SK-N-SH (cell line): ENCODE data around the gene COL5A1. TPM values are rescaled to one million over a fixed set of nuclear protein-coding genes. Genes with fewer than 3 reads are reported as not detected.

ENCODE experiments used
- CTCF ChIA-PET: fragments of 300-600, 350-600 bp; formaldehyde crosslinking; extraction: SDS; loops from one replicate; lab custom pipeline; 2021; lab: Yijun Ruan, JAX
- POLR2A ChIA-PET: fragments of 350-600 bp; sonication (Branson Sonifier 250); formaldehyde crosslinking; extraction: SDS; loops from one replicate; lab custom pipeline; 2020; ENCODE audit warnings: antibody characterized with exemption, inconsistent platforms; lab: Yijun Ruan, JAX
- DNase-seq: peaks from one replicate; pipeline ENCODE4 v3.0.0; 2012
- H2AFZ ChIP-seq: fragments of 200-600 bp; sonication (generic); 2 replicates; pipeline ENCODE4 v1.8.1; 2016; ENCODE audit warnings: antibody characterized with exemption, mild to moderate bottlenecking, low read depth
- H3F3A ChIP-seq: fragments of 200-600 bp; sonication (generic); replicated peaks from 2 replicates; pipeline ENCODE3; 2016; ENCODE audit warnings: antibody characterized with exemption, mild to moderate bottlenecking; ENCODE audit not compliant: insufficient read depth
- H3K27ac ChIP-seq, 2 experiments: fragments of 200-500 bp in 1 of 2; fragments of 200-600 bp in 1 of 2; sonication (Bioruptor generic) in 1 of 2; sonication (generic), shearing (Covaris generic) in 1 of 2; 2 replicates each; pipeline versions ENCODE4 v1.5.1 to v1.6.1; 2014 to 2016; ENCODE audit warnings: low read depth in 2 of 2, inconsistent platforms in 1 of 2, low read length in 1 of 2, mild to moderate bottlenecking in 1 of 2, mixed read lengths in 1 of 2
- H3K27me3 ChIP-seq: fragments of 200-600 bp; sonication (generic), shearing (Covaris generic); 2 replicates; pipeline ENCODE4 v1.6.1; 2016; ENCODE audit warnings: mixed run types; ENCODE audit not compliant: insufficient read depth
- H3K36me3 ChIP-seq, 2 experiments: fragments of 200-500 bp in 1 of 2; fragments of 200-600 bp in 1 of 2; sonication (Bioruptor generic) in 1 of 2; sonication (generic) in 1 of 2; replicated peaks in 1 of 2; 2 replicates each; pipeline versions ENCODE3 to v1.5.1; 2014 to 2016; ENCODE audit warnings: low read length in 1 of 2, mild to moderate bottlenecking in 1 of 2; ENCODE audit not compliant: insufficient read depth in 2 of 2, control insufficient read depth in 1 of 2
- H3K4me1 ChIP-seq, 2 experiments: fragments of 200-500 bp in 1 of 2; fragments of 200-600 bp in 1 of 2; sonication (Bioruptor generic) in 1 of 2; sonication (generic), shearing (Covaris generic) in 1 of 2; 2 replicates each; pipeline versions ENCODE4 v1.5.1 to v1.6.1; 2014 to 2016; ENCODE audit warnings: low read depth in 1 of 2, low read length in 1 of 2, mixed run types in 1 of 2; ENCODE audit not compliant: insufficient read depth in 2 of 2, control insufficient read depth in 1 of 2
- H3K4me2 ChIP-seq: fragments of 200-600 bp; sonication (generic), shearing (Covaris generic); 2 replicates; pipeline ENCODE4 v1.6.1; 2017; ENCODE audit warnings: mixed run types
- H3K4me3 ChIP-seq, 2 experiments: fragments of 200-500 bp in 1 of 2; fragments of 200-600 bp in 1 of 2; sonication (Bioruptor generic) in 1 of 2; sonication (generic), shearing (Covaris generic) in 1 of 2; 2 replicates each; pipeline versions ENCODE4 v1.5.1 to v1.8.1; 2014 to 2016; ENCODE audit warnings: low read depth in 2 of 2, inconsistent platforms in 1 of 2, low read length in 1 of 2, mild to moderate bottlenecking in 1 of 2, mixed read lengths in 1 of 2, moderate library complexity in 1 of 2
- H3K79me2 ChIP-seq: fragments of 200-600 bp; sonication (generic); 2 replicates; pipeline ENCODE4 v1.8.1; 2017; ENCODE audit warnings: mild to moderate bottlenecking; ENCODE audit not compliant: insufficient read depth
- H3K9ac ChIP-seq: fragments of 200-600 bp; sonication (generic); 2 replicates; pipeline ENCODE4 v1.6.1; 2017; ENCODE audit warnings: mixed run types
- H3K9me2 ChIP-seq: fragments of 200-600 bp; sonication (generic); 2 replicates; pipeline ENCODE4 v1.6.1; 2017; ENCODE audit warnings: mixed run types
- H3K9me3 ChIP-seq: fragments of 200-600 bp; sonication (generic); 2 replicates; pipeline ENCODE4 v1.6.1; 2017; ENCODE audit warnings: mixed run types, mild to moderate bottlenecking, moderate library complexity
- H4K20me1 ChIP-seq: fragments of 200-600 bp; sonication (generic); 2 replicates; pipeline ENCODE4 v1.6.1; 2017; ENCODE audit warnings: mild to moderate bottlenecking, mixed run types; ENCODE audit not compliant: insufficient read depth
- EP300 ChIP-seq, 2 experiments: IDR thresholded peaks; 2 replicates each; pipeline versions ENCODE4 v1.4.0 to v1.6.1; 2012; ENCODE audit warnings: borderline replicate concordance in 1 of 2, low read depth in 1 of 2, low read length in 1 of 2
- EZH2phosphoT487 ChIP-seq: fragments of 200-600 bp; sonication (generic); IDR thresholded peaks from 2 replicates; pipeline ENCODE4 v1.6.1; 2017; ENCODE audit warnings: low read depth, mixed run types, mild to moderate bottlenecking, antibody characterized with exemption, moderate library complexity, borderline replicate concordance
- GABPA ChIP-seq: IDR thresholded peaks from 2 replicates; pipeline ENCODE4 v1.4.0; 2012; ENCODE audit warnings: low read depth, mild to moderate bottlenecking
- GATA2 ChIP-seq: sonication (generic); formaldehyde crosslinking; IDR thresholded peaks from 2 replicates; pipeline ENCODE4 v1.5.0; 2020; ENCODE audit warnings: mild to moderate bottlenecking, missing genetic modification reagents
- JUND ChIP-seq: IDR thresholded peaks from 2 replicates; pipeline ENCODE4 v1.4.0; 2012
- MAX ChIP-seq: IDR thresholded peaks from 2 replicates; pipeline ENCODE4 v1.4.0; 2012; ENCODE audit warnings: low read depth
- MEF2A ChIP-seq: IDR thresholded peaks from 2 replicates; pipeline ENCODE4 v1.4.0; 2012; ENCODE audit warnings: low read depth, borderline replicate concordance
- MXI1 ChIP-seq: IDR thresholded peaks from 2 replicates; pipeline ENCODE4 v1.6.1; 2012; ENCODE audit warnings: mild to moderate bottlenecking, low read depth, low read length, improper control_type of control experiment
- PBX3 ChIP-seq: IDR thresholded peaks from 2 replicates; pipeline ENCODE4; 2012
- SIN3A ChIP-seq: IDR thresholded peaks from 2 replicates; pipeline ENCODE4 v1.6.1; 2012; ENCODE audit warnings: low read depth, mild to moderate bottlenecking, low read length, moderate library complexity, borderline replicate concordance
- TEAD4 ChIP-seq: IDR thresholded peaks from 2 replicates; pipeline ENCODE4 v1.4.0; 2012; ENCODE audit warnings: mild to moderate bottlenecking, borderline replicate concordance; ENCODE audit not compliant: insufficient read depth
- USF1 ChIP-seq: IDR thresholded peaks from 2 replicates; pipeline ENCODE4 v1.4.0; 2012; ENCODE audit warnings: low read depth, borderline replicate concordance
- USF2 ChIP-seq: fragments of 150-350 bp; IDR thresholded peaks from 2 replicates; pipeline ENCODE4 v1.6.1; 2017; ENCODE audit warnings: antibody characterized with exemption, low read length, low read depth, borderline replicate concordance
- YY1 ChIP-seq: IDR thresholded peaks from 2 replicates; pipeline ENCODE4 v1.4.0; 2012; ENCODE audit warnings: low read depth, mild to moderate bottlenecking
- WGBS: methylation state at CpG from one replicate; pipeline ENCODE4 v1.1.6; 2017; ENCODE audit warnings: low lambda C conversion rate; 5-methylcytosine and 5-hydroxymethylcytosine counted together
- polyA plus RNA-seq, 3 experiments: library from polyadenylated mRNA; depleted of rRNA; stranded (reverse); fragments of >200 nt; gene quantifications; 2 replicates each; pipeline ENCODE4 v1.2.3, GENCODE V29; 2012

Gene COL5A1
- polyA plus RNA-seq, 1 of the 3 experiments (the other 2 are of a cell fraction), result 73.8 TPM

GRCh38 chr9:134723491-134724190, 82.0 kb downstream of the COL5A1 start (continued):
- TF ChIP-seq EZH2phosphoT487 (no peak), GATA2 (CRISPR knock-in tag) (no peak), YY1 (no peak), USF2 (no peak), MAX (no peak), EP300 (IDR thresholded peaks at IDR 0.05; ENCODE audit: borderline replicate concordance in 1 of 2, low read depth in 1 of 2, low read length in 1 of 2) (no peak), PBX3 (no peak)
- TF ChIP-seq, all 33 proteins: peak for 0

GRCh38 chr9:134724202-134724911, 82.8 kb downstream of the COL5A1 start:
- Histone ChIP-seq H3F3A (peaks cover 12% of the 10 kb centered on the region), H3K4me3 (no peak overlapping the region), H3K4me1 (no peaks in the 10 kb centered on the region), H4K20me1 (peaks cover 100% of the 10 kb centered on the region), H3K9ac (no peak overlapping the region), H3K9me2 (no peaks in the 10 kb centered on the region), H3K79me2 (peaks cover 94% of the 10 kb centered on the region), H3K36me3 (peaks cover 22 to 30% of the 10 kb centered on the region in 2 experiments), H3K27ac (no peak overlapping the region), H3K4me2 (no peak overlapping the region), H2AFZ (no peak overlapping the region), H3K27me3 (no peaks in the 10 kb centered on the region), H3K9me3 (no peaks in the 10 kb centered on the region)
- POLR2A ChIA-PET, result interaction anchor here (0.6 kb wide), 1 partner anchor 1560 kb away, joined by 3 read pairs; no protein-coding TSS in a partner anchor
- TF ChIP-seq USF1 (no peak), SIN3A (no peak), GABPA (no peak), JUND (no peak), MEF2A (no peak), GATA2 (CRISPR knock-in tag) (no peak), TEAD4 (no peak), MXI1 (no peak), PBX3 (no peak), EZH2phosphoT487 (no peak), USF2 (no peak)
- 83% methylated on average over 9 of the region's 25 CpGs for WGBS
- CTCF ChIA-PET, result interaction anchor here (1.4 to 3.2 kb wide), 2 partner anchors 14 to 22 kb away, joined by 3 to 16 read pairs; no protein-coding TSS in a partner anchor
- DNase-seq, result no peak
